ENCODE data around the gene CASS4. TPM values are rescaled to one million over a fixed set of nuclear protein-coding genes. Genes with fewer than 3 reads are reported as not detected.
A peak's percentile ranks its signal among the peaks of the same experiment; 100 is the strongest.

Gene CASS4
- total and polyA plus RNA-seq, 9 of the 15 experiments (the other 6 are each of a cell fraction or from before 2014, with no cell fraction given) = 8.1 to 53.8 (median 26.7) TPM

DNA sequence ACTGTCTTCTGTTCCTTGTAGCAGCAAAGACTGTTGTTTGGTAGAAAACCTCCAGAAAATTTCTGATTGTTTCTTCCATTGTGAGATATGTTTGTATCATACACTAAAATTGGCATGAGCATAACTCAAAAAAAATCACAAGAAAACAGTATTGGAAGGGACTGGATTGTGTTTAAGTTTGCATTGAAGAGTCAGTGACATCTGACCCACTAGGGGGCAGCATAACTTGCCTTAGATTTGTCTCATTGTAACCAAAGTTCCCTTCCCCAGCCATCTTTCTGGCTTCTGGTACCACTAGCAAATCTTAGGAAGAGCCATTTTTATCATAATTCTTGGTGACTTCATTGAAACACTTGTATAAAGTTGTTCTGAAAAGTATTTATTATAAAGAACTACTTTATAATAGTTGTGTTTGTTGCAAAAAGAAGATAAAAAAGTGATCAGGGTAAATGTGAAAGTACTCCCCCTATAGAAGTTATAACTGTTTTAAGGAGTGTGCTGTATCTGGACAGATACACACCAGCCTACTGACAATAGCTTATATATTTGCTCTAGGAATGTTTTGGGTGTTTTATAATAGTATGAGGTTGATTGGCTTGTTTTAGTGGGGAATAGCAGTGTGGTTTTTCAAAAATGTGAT, 11.9 kb upstream of the CASS4 start (continued):
- TF ChIP-seq, protein P1, sequence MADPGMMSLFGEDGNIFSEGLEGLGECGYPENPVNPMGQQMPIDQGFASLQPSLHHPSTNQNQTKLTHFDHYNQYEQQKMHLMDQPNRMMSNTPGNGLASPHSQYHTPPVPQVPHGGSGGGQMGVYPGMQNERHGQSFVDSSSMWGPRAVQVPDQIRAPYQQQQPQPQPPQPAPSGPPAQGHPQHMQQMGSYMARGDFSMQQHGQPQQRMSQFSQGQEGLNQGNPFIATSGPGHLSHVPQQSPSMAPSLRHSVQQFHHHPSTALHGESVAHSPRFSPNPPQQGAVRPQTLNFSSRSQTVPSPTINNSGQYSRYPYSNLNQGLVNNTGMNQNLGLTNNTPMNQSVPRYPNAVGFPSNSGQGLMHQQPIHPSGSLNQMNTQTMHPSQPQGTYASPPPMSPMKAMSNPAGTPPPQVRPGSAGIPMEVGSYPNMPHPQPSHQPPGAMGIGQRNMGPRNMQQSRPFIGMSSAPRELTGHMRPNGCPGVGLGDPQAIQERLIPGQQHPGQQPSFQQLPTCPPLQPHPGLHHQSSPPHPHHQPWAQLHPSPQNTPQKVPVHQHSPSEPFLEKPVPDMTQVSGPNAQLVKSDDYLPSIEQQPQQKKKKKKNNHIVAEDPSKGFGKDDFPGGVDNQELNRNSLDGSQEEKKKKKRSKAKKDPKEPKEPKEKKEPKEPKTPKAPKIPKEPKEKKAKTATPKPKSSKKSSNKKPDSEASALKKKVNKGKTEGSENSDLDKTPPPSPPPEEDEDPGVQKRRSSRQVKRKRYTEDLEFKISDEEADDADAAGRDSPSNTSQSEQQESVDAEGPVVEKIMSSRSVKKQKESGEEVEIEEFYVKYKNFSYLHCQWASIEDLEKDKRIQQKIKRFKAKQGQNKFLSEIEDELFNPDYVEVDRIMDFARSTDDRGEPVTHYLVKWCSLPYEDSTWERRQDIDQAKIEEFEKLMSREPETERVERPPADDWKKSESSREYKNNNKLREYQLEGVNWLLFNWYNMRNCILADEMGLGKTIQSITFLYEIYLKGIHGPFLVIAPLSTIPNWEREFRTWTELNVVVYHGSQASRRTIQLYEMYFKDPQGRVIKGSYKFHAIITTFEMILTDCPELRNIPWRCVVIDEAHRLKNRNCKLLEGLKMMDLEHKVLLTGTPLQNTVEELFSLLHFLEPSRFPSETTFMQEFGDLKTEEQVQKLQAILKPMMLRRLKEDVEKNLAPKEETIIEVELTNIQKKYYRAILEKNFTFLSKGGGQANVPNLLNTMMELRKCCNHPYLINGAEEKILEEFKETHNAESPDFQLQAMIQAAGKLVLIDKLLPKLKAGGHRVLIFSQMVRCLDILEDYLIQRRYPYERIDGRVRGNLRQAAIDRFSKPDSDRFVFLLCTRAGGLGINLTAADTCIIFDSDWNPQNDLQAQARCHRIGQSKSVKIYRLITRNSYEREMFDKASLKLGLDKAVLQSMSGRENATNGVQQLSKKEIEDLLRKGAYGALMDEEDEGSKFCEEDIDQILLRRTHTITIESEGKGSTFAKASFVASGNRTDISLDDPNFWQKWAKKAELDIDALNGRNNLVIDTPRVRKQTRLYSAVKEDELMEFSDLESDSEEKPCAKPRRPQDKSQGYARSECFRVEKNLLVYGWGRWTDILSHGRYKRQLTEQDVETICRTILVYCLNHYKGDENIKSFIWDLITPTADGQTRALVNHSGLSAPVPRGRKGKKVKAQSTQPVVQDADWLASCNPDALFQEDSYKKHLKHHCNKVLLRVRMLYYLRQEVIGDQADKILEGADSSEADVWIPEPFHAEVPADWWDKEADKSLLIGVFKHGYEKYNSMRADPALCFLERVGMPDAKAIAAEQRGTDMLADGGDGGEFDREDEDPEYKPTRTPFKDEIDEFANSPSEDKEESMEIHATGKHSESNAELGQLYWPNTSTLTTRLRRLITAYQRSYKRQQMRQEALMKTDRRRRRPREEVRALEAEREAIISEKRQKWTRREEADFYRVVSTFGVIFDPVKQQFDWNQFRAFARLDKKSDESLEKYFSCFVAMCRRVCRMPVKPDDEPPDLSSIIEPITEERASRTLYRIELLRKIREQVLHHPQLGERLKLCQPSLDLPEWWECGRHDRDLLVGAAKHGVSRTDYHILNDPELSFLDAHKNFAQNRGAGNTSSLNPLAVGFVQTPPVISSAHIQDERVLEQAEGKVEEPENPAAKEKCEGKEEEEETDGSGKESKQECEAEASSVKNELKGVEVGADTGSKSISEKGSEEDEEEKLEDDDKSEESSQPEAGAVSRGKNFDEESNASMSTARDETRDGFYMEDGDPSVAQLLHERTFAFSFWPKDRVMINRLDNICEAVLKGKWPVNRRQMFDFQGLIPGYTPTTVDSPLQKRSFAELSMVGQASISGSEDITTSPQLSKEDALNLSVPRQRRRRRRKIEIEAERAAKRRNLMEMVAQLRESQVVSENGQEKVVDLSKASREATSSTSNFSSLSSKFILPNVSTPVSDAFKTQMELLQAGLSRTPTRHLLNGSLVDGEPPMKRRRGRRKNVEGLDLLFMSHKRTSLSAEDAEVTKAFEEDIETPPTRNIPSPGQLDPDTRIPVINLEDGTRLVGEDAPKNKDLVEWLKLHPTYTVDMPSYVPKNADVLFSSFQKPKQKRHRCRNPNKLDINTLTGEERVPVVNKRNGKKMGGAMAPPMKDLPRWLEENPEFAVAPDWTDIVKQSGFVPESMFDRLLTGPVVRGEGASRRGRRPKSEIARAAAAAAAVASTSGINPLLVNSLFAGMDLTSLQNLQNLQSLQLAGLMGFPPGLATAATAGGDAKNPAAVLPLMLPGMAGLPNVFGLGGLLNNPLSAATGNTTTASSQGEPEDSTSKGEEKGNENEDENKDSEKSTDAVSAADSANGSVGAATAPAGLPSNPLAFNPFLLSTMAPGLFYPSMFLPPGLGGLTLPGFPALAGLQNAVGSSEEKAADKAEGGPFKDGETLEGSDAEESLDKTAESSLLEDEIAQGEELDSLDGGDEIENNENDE (IDR thresholded peaks at IDR 0.05; ENCODE audit: low read depth, low read length) = no peak
- TF ChIP-seq TAF7 (tag; IDR thresholded peaks at IDR 0.05) (no peak), ELF2 (CRISPR knock-in tag; IDR thresholded peaks at IDR 0.05) (no peak), ZNF324 (CRISPR knock-in tag; IDR thresholded peaks at IDR 0.05) (no peak), RCOR1 (IDR thresholded peaks at IDR 0.05; ENCODE audit: borderline replicate concordance in 1 of 2, low read depth in 2 of 2, low read length in 2 of 2) (0 out of 4 replicates have a peak, but pooled peaks of 1 of the 2 experiments have one; percentile 14), ZNF3 (CRISPR knock-in tag; IDR thresholded peaks at IDR 0.05) (no peak), ZZZ3 (IDR thresholded peaks at IDR 0.05) (peak; percentile 46; the same call in 1 of the 2 replicates), NFIC (IDR thresholded peaks at IDR 0.05) (no peak), SAFB2 (IDR thresholded peaks at IDR 0.05; ENCODE audit: borderline replicate concordance, low read depth, low read length, severe bottlenecking) (no peak), SMC3 (conservative IDR thresholded peaks at IDR 0.05; ENCODE audit: insufficient read depth, low read depth, low read length) (peak; percentile 69)
- TF ChIP-seq, protein P2, sequence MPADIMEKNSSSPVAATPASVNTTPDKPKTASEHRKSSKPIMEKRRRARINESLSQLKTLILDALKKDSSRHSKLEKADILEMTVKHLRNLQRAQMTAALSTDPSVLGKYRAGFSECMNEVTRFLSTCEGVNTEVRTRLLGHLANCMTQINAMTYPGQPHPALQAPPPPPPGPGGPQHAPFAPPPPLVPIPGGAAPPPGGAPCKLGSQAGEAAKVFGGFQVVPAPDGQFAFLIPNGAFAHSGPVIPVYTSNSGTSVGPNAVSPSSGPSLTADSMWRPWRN (IDR thresholded peaks at IDR 0.05; ENCODE audit: low read depth) = no peak
